HG03571 (cell line): ENCODE measurements around the gene CDC42EP5.
A peak's percentile ranks its signal among the peaks of the same experiment; 100 is the strongest.
"Not testable (repeated sequence)": the region's sequence is repeated elsewhere in the genome, so short reads cannot be mapped to it uniquely, and the experiment has no call there.

Source experiments
- ATAC-seq: cut with Tn5 transposase; IDR thresholded peaks from one replicate; pipeline ENCODE4 v1.9.1; 2021; ENCODE audit not compliant: unreplicated experiment

Gene CDC42EP5

GRCh38 chr19:54473071-54473891 lies at the start of gene CDC42EP5:
Gene CDC42EP5, minus strand, starts transcription at chr19:54473296. Its CDS starts 7,749 bp downstream, at chr19:54465547.
- ATAC-seq, result no peak

- no peak for ATAC-seq
These were observed 48.9 kb upstream of the CDC42EP5 start for GRCh38 chr19:54521860-54522513.

GRCh38 chr19:54521022-54521859 lies 48.1 kb upstream of the CDC42EP5 start:
- ATAC-seq, result no peak

GRCh38 chr19:54518844-54519243 lies 45.7 kb upstream of the CDC42EP5 start:
- peak; percentile 65 for ATAC-seq

GRCh38 chr19:54517483-54517882 lies 44.4 kb upstream of the CDC42EP5 start:
- no peak for ATAC-seq

GRCh38 chr19:54515156-54515555 lies 42.1 kb upstream of the CDC42EP5 start:
- no peak for ATAC-seq

GRCh38 chr19:54509200-54509940 lies 36.3 kb upstream of the CDC42EP5 start:
- ATAC-seq, result not testable (repeated sequence)

- ATAC-seq, result not testable (repeated sequence)
These were observed 35.4 kb upstream of the CDC42EP5 start for GRCh38 chr19:54508487-54508886.

- ATAC-seq, result no peak
These were observed 34.7 kb upstream of the CDC42EP5 start for GRCh38 chr19:54507824-54508223.

GRCh38 chr19:54507038-54507717 lies 34.1 kb upstream of the CDC42EP5 start:
- not testable (repeated sequence) for ATAC-seq

GRCh38 chr19:54506079-54506478 lies 33.0 kb upstream of the CDC42EP5 start:
- no peak for ATAC-seq

GRCh38 chr19:54505542-54505941 lies 32.4 kb upstream of the CDC42EP5 start:
- not testable (repeated sequence) for ATAC-seq

GRCh38 chr19:54502518-54503048 lies 29.5 kb upstream of the CDC42EP5 start, which contains the start of gene LAIR2:
Gene LAIR2, plus strand, starts transcription at chr19:54502831. Its CDS starts 88 bp downstream, at chr19:54502919.
- ATAC-seq, result no peak

GRCh38 chr19:54498451-54498772 lies 25.3 kb upstream of the CDC42EP5 start:
- ATAC-seq, result not testable (repeated sequence)

- not testable (repeated sequence) for ATAC-seq
These were observed 24.8 kb upstream of the CDC42EP5 start for GRCh38 chr19:54497747-54498450.

- ATAC-seq, result not testable (repeated sequence)
These were observed 22.2 kb upstream of the CDC42EP5 start for GRCh38 chr19:54495284-54495683.

- ATAC-seq, result no peak
These were observed 21.0 kb upstream of the CDC42EP5 start for GRCh38 chr19:54493967-54494585.

- ATAC-seq, result not testable (repeated sequence)
These were observed 20.0 kb upstream of the CDC42EP5 start for GRCh38 chr19:54493056-54493455.

GRCh38 chr19:54492568-54492967 lies 19.5 kb upstream of the CDC42EP5 start:
- ATAC-seq, result no peak
